Ovary (tissue), 3 donors: ENCODE measurements around the gene ZFP36.
A peak's percentile ranks its signal among the peaks of the same experiment; 100 is the strongest.

Experiments used
- CTCF ChIP-seq, 3 donors: fragments of 450-650 bp in 2 of 3; fragments of 200-600 bp in 1 of 3; IDR thresholded peaks; one replicate each; pipeline versions ENCODE4 v1.5.1 to v1.8.0; 2016 to 2022; ENCODE audit warnings: antibody characterized with exemption in 3 of 3, mild to moderate bottlenecking in 1 of 3
- EP300 ChIP-seq: sonication (generic); formaldehyde crosslinking; IDR thresholded peaks from one replicate; pipeline ENCODE4 v1.6.1; 2017; ENCODE audit warnings: antibody characterized with exemption
- POLR2A ChIP-seq: fragments of 450-650 bp; IDR thresholded peaks from one replicate; pipeline ENCODE4 v1.6.1; 2017; ENCODE audit warnings: antibody characterized with exemption, mild to moderate bottlenecking, moderate library complexity
- donor health status: DM: no; HTN: no; CAD: no.

GRCh38 chr19:39397360-39398296 is 9.0 kb upstream of the ZFP36 start:
- TF ChIP-seq EP300, result no peak
- TF ChIP-seq CTCF (IDR thresholded peaks at IDR 0.05), result peak; percentile 92 to 96 (median 96)
- peak; percentile 28 for TF ChIP-seq POLR2A
